ENCODE data around the gene SH3PXD2A.

DNA sequence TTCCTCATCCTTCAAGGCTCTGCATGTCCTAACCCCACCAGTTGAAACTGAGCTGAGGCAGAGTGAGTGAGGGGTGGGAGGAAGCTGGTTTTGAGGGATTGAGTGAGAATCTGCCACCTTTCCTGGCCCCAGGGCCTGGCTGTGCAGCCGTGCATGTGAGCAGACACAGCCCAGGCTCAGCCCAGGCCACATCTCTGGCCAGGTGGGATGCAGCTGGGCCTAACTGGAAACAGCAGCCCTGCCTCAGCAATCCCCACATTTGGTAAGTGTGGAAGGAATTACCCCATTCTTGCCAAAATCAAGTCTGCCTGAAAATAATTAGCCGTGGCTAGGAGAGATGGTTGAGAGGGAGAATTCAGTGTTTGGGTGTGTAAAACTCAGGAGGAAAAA lies 245.3 kb downstream of the SH3PXD2A start:
- TF ChIP-seq, protein P1, sequence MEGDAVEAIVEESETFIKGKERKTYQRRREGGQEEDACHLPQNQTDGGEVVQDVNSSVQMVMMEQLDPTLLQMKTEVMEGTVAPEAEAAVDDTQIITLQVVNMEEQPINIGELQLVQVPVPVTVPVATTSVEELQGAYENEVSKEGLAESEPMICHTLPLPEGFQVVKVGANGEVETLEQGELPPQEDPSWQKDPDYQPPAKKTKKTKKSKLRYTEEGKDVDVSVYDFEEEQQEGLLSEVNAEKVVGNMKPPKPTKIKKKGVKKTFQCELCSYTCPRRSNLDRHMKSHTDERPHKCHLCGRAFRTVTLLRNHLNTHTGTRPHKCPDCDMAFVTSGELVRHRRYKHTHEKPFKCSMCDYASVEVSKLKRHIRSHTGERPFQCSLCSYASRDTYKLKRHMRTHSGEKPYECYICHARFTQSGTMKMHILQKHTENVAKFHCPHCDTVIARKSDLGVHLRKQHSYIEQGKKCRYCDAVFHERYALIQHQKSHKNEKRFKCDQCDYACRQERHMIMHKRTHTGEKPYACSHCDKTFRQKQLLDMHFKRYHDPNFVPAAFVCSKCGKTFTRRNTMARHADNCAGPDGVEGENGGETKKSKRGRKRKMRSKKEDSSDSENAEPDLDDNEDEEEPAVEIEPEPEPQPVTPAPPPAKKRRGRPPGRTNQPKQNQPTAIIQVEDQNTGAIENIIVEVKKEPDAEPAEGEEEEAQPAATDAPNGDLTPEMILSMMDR (IDR thresholded peaks at IDR 0.05), result no peak
- TF ChIP-seq POLR2A (IDR thresholded peaks at IDR 0.05), result no peak
